Immature natural killer cell (primary cell): Measurements from ENCODE around the gene SKI. TPM values are rescaled to one million over a fixed set of nuclear protein-coding genes. Genes with fewer than 3 reads are reported as not detected.

ENCODE experiments used
- DNase-seq, 3 donors: peaks; one replicate each; pipeline ENCODE4 v3.0.0; 2022; ENCODE audit warnings: mixed read lengths in 1 of 3
- H3K27ac Mint-ChIP-seq, 6 donors: one replicate each; pipeline ENCODE4 v1.8.0; 2020; ENCODE audit warnings: mixed read lengths in 6 of 6, mild to moderate bottlenecking in 5 of 6, inconsistent platforms in 4 of 6, moderate library complexity in 3 of 6
- H3K27me3 Mint-ChIP-seq, 3 donors: one replicate each; pipeline ENCODE4 v1.8.0; 2020 to 2021; ENCODE audit warnings: low read depth in 3 of 3, mild to moderate bottlenecking in 3 of 3, mixed read lengths in 3 of 3, moderate library complexity in 3 of 3, inconsistent platforms in 1 of 3
- H3K36me3 Mint-ChIP-seq, 3 donors: one replicate each; pipeline ENCODE4 v1.8.0; 2020; ENCODE audit warnings: mixed read lengths in 3 of 3, inconsistent platforms in 2 of 3, mild to moderate bottlenecking in 2 of 3
- H3K4me1 Mint-ChIP-seq, 2 donors: one replicate each; pipeline ENCODE4 v1.8.0; 2020; ENCODE audit warnings: inconsistent platforms in 2 of 2, mild to moderate bottlenecking in 2 of 2, mixed read lengths in 2 of 2, moderate library complexity in 1 of 2
- H3K4me3 Mint-ChIP-seq, 5 donors: one replicate each; pipeline ENCODE4 v1.8.0; 2020; ENCODE audit warnings: mild to moderate bottlenecking in 5 of 5, mixed read lengths in 5 of 5, inconsistent platforms in 3 of 5, moderate library complexity in 3 of 5
- H3K9me3 Mint-ChIP-seq, 6 donors: one replicate each; pipeline ENCODE4 v1.8.0; 2020; ENCODE audit warnings: mild to moderate bottlenecking in 6 of 6, mixed read lengths in 6 of 6, inconsistent platforms in 4 of 6, moderate library complexity in 3 of 6
- polyA plus RNA-seq, 3 donors: library from polyadenylated mRNA; unstranded; fragments of 300-500 nt; fragmentation: Illumina TruSeq; gene quantifications; one replicate each; pipeline ENCODE4 v1.2.3, GENCODE V29; 2021

Gene SKI
- polyA plus RNA-seq, 3 donors from 2014 or later = 0.87 to 1.0 TPM; not detected in 1

GRCh38 chr1:2304282-2304681 lies 76.2 kb downstream of the SKI start:
- H3K4me3 Mint-ChIP-seq = no peak overlapping the region
- no peaks in the 10 kb centered on the region for H3K9me3 Mint-ChIP-seq
- H3K4me1 Mint-ChIP-seq = peaks cover 36 to 41% of the 10 kb centered on the region in 2 donors
- H3K27me3 Mint-ChIP-seq = peaks cover 13 to 39% (median 36%) of the 10 kb centered on the region in 3 donors
- no peak for DNase-seq
- peak overlapping the region in 3 of 6 donors; percentile 49 to 99 (median 89) for H3K27ac Mint-ChIP-seq
- H3K36me3 Mint-ChIP-seq = peaks cover 15 to 17% (median 16%) of the 10 kb centered on the region in 3 donors

GRCh38 chr1:2304921-2305681 lies 77.0 kb downstream of the SKI start:
- Mint-ChIP-seq H3K9me3 (no peaks in the 10 kb centered on the region), H3K4me1 (peaks cover 28 to 34% of the 10 kb centered on the region in 2 donors), H3K27ac (peak overlapping the region; percentile 55 to 99 (median 88)), H3K4me3 (peak overlapping the region in 4 of 5 donors; percentile 8 to 61 (median 29)), H3K36me3 (peaks cover 15 to 17% (median 16%) of the 10 kb centered on the region in 3 donors), H3K27me3 (peaks cover 11 to 35% (median 29%) of the 10 kb centered on the region in 3 donors)
- peak; percentile 68 to 81 (median 68) for DNase-seq

- no peak for DNase-seq
- no peak overlapping the region for H3K4me3 Mint-ChIP-seq
- peaks cover 15 to 17% (median 16%) of the 10 kb centered on the region in 3 donors for H3K36me3 Mint-ChIP-seq
- H3K27ac Mint-ChIP-seq = peak overlapping the region in 3 of 6 donors; percentile 23 to 57 (median 53)
- no peaks in the 10 kb centered on the region for H3K9me3 Mint-ChIP-seq
- H3K27me3 Mint-ChIP-seq = peaks cover 0 to 22% (median 18%) of the 10 kb centered on the region in 3 donors
- peaks cover 16 to 23% of the 10 kb centered on the region in 2 donors for H3K4me1 Mint-ChIP-seq
Observed at GRCh38 chr1:2306151-2306978, 78.2 kb downstream of the SKI start.

GRCh38 chr1:2307064-2307605 lies 79.0 kb downstream of the SKI start:
- H3K9me3 Mint-ChIP-seq = no peaks in the 10 kb centered on the region

GRCh38 chr1:2307972-2308371 lies 79.9 kb downstream of the SKI start:
- H3K4me1 Mint-ChIP-seq = peaks cover 9 to 10% of the 10 kb centered on the region in 2 donors
- no peak for DNase-seq
- peak overlapping the region; percentile 18 to 79 (median 68) for H3K27ac Mint-ChIP-seq
- H3K4me3 Mint-ChIP-seq = no peak overlapping the region
- H3K36me3 Mint-ChIP-seq = peaks cover 15 to 17% (median 16%) of the 10 kb centered on the region in 3 donors
- H3K27me3 Mint-ChIP-seq = peaks cover 0 to 16% (median 15%) of the 10 kb centered on the region in 3 donors
- no peaks in the 10 kb centered on the region for H3K9me3 Mint-ChIP-seq

More at GRCh38 chr1:2307064-2307605, 79.0 kb downstream of the SKI start:
- H3K27me3 Mint-ChIP-seq = peaks cover 0 to 18% (median 16%) of the 10 kb centered on the region in 3 donors
- peak overlapping the region in 3 of 6 donors; percentile 23 to 57 (median 53) for H3K27ac Mint-ChIP-seq
- H3K4me3 Mint-ChIP-seq = no peak overlapping the region
- DNase-seq = no peak
- peaks cover 15 to 17% (median 16%) of the 10 kb centered on the region in 3 donors for H3K36me3 Mint-ChIP-seq
- peaks cover 10 to 15% of the 10 kb centered on the region in 2 donors for H3K4me1 Mint-ChIP-seq

GRCh38 chr1:2308844-2309243 lies 80.7 kb downstream of the SKI start:
- no peak for DNase-seq
- peaks cover 15 to 17% (median 16%) of the 10 kb centered on the region in 3 donors for H3K36me3 Mint-ChIP-seq
- H3K4me1 Mint-ChIP-seq = peaks cover 6 to 10% of the 10 kb centered on the region in 2 donors
- no peak overlapping the region for H3K4me3 Mint-ChIP-seq
- peak overlapping the region in 4 of 6 donors; percentile 6 to 79 (median 43) for H3K27ac Mint-ChIP-seq
- H3K27me3 Mint-ChIP-seq = peaks cover 0 to 20% (median 16%) of the 10 kb centered on the region in 3 donors
- no peaks in the 10 kb centered on the region for H3K9me3 Mint-ChIP-seq

GRCh38 chr1:2310332-2311183 lies 82.4 kb downstream of the SKI start:
- Mint-ChIP-seq H3K36me3 (peaks cover 11 to 17% (median 16%) of the 10 kb centered on the region in 3 donors), H3K9me3 (no peaks in the 10 kb centered on the region), H3K27ac (peak overlapping the region; percentile 48 to 78 (median 60)), H3K4me1 (peaks cover 2 to 10% of the 10 kb centered on the region in 2 donors), H3K4me3 (no peak overlapping the region), H3K27me3 (peaks cover 0 to 16% (median 11%) of the 10 kb centered on the region in 3 donors)
- DNase-seq = no peak

- H3K4me1 Mint-ChIP-seq = peaks cover 5 to 10% of the 10 kb centered on the region in 2 donors
- no peak overlapping the region for H3K4me3 Mint-ChIP-seq
- no peaks in the 10 kb centered on the region for H3K9me3 Mint-ChIP-seq
Observed at GRCh38 chr1:2311184-2312032, 83.3 kb downstream of the SKI start.

GRCh38 chr1:2312160-2312514 lies 84.0 kb downstream of the SKI start:
- H3K27ac Mint-ChIP-seq = peak overlapping the region in 5 of 6 donors; percentile 56 to 78 (median 72)
- no peak overlapping the region for H3K4me3 Mint-ChIP-seq
- peaks cover 2 to 18% (median 7%) of the 10 kb centered on the region in 3 donors for H3K27me3 Mint-ChIP-seq
- no peak for DNase-seq
- H3K36me3 Mint-ChIP-seq = peaks cover 11 to 12% (median 12%) of the 10 kb centered on the region in 3 donors
- peaks cover 6 to 10% of the 10 kb centered on the region in 2 donors for H3K4me1 Mint-ChIP-seq
- H3K9me3 Mint-ChIP-seq = no peaks in the 10 kb centered on the region

More at GRCh38 chr1:2311184-2312032, 83.3 kb downstream of the SKI start:
- Mint-ChIP-seq H3K36me3 (peaks cover 11 to 17% (median 16%) of the 10 kb centered on the region in 3 donors), H3K27me3 (peaks cover 0 to 18% (median 7%) of the 10 kb centered on the region in 3 donors), H3K27ac (peak overlapping the region in 5 of 6 donors; percentile 48 to 78 (median 73))
- peak in 2 of 3 donors; percentile 35 to 46 for DNase-seq

- DNase-seq = no peak
- Mint-ChIP-seq H3K4me1 (peaks cover 6 to 8% of the 10 kb centered on the region in 2 donors), H3K9me3 (no peaks in the 10 kb centered on the region), H3K36me3 (peaks cover 8 to 10% (median 9%) of the 10 kb centered on the region in 3 donors), H3K4me3 (no peak overlapping the region), H3K27ac (peak overlapping the region in 3 of 6 donors; percentile 78 to 89 (median 87)), H3K27me3 (peaks cover 2 to 18% (median 7%) of the 10 kb centered on the region in 3 donors)
Observed at GRCh38 chr1:2312515-2313301, 84.6 kb downstream of the SKI start.

- H3K27ac Mint-ChIP-seq = peak overlapping the region in 5 of 6 donors; percentile 30 to 87 (median 70)
- H3K36me3 Mint-ChIP-seq = no peaks in the 10 kb centered on the region
- peaks cover 2 to 14% (median 4%) of the 10 kb centered on the region in 3 donors for H3K27me3 Mint-ChIP-seq
- DNase-seq = no peak
- peak overlapping the region in 3 of 5 donors; percentile 40 to 49 (median 46) for H3K4me3 Mint-ChIP-seq
- peaks cover 0 to 6% of the 10 kb centered on the region in 2 donors for H3K4me1 Mint-ChIP-seq
- H3K9me3 Mint-ChIP-seq = no peaks in the 10 kb centered on the region
Observed at GRCh38 chr1:2313651-2314261, 85.6 kb downstream of the SKI start.
